HepG2 (cell line): ENCODE measurements around the gene TARBP2. TPM values are rescaled to one million over a fixed set of nuclear protein-coding genes. Genes with fewer than 3 reads are reported as not detected.

Experiments
- HOXA9 ChIP-seq: sonication (generic); formaldehyde crosslinking; IDR thresholded peaks from 2 replicates; pipeline ENCODE4 v1.8.1; 2022; ENCODE audit warnings: missing genetic modification reagents, mild to moderate bottlenecking, moderate library complexity, borderline replicate concordance
- KMT2A ChIP-seq: sonication (generic); formaldehyde crosslinking; IDR thresholded peaks from 2 replicates; pipeline ENCODE4 v1.4.0; 2020; ENCODE audit warnings: missing genetic modification reagents
- MAZ ChIP-seq, 2 experiments: sonication (generic) in 1 of 2; formaldehyde crosslinking in 1 of 2; IDR thresholded peaks; 2 replicates each; pipeline versions ENCODE4 v1.5.0 to v1.6.1; 2012 to 2020; ENCODE audit warnings: low read depth in 2 of 2, mild to moderate bottlenecking in 2 of 2, borderline replicate concordance in 1 of 2, improper control_type of control experiment in 1 of 2, low read length in 1 of 2, missing genetic modification reagents in 1 of 2, moderate library complexity in 1 of 2
- MTA1 ChIP-seq: sonication (generic); formaldehyde crosslinking; IDR thresholded peaks from 2 replicates; pipeline ENCODE4 v1.4.0; 2020; ENCODE audit warnings: missing genetic modification reagents, mild to moderate bottlenecking, borderline replicate concordance
- RORA ChIP-seq: sonication (generic); formaldehyde crosslinking; IDR thresholded peaks from 2 replicates; pipeline ENCODE4 v1.5.0; 2020; ENCODE audit warnings: mild to moderate bottlenecking, missing genetic modification reagents, moderate library complexity
- SCMH1 ChIP-seq: sonication (generic); formaldehyde crosslinking; IDR thresholded peaks from 2 replicates; pipeline ENCODE4 v1.9.0; 2021; ENCODE audit warnings: missing genetic modification reagents, mild to moderate bottlenecking, borderline replicate concordance
- TCF12 ChIP-seq, 2 experiments: fragments of 450-650 bp in 1 of 2; sonication (generic) in 1 of 2; formaldehyde crosslinking in 1 of 2; IDR thresholded peaks; 2 replicates each; pipeline versions ENCODE4 v1.6.1 to v1.8.0; 2017 to 2022; ENCODE audit warnings: antibody characterized with exemption in 1 of 2, mild to moderate bottlenecking in 1 of 2, missing genetic modification reagents in 1 of 2, moderate library complexity in 1 of 2
- TEAD3 ChIP-seq: optimal IDR thresholded peaks from 2 replicates; pipeline ENCODE3; 2016; ENCODE audit warnings: borderline replicate concordance
- THYN1 ChIP-seq: sonication (generic); formaldehyde crosslinking; IDR thresholded peaks from 2 replicates; pipeline ENCODE4 v1.8.1; 2023; ENCODE audit warnings: low read depth, mild to moderate bottlenecking, moderate library complexity, missing genetic modification reagents, borderline replicate concordance
- ZFP1 ChIP-seq: IDR thresholded peaks from 2 replicates; pipeline ENCODE4 v1.6.1; 2016
- ZNF224 ChIP-seq: sonication (generic); formaldehyde crosslinking; IDR thresholded peaks from 2 replicates; pipeline ENCODE4 v1.5.0; 2020; ENCODE audit warnings: mild to moderate bottlenecking, missing genetic modification reagents
- ZNF337 ChIP-seq: sonication (generic); formaldehyde crosslinking; IDR thresholded peaks from 2 replicates; pipeline ENCODE4 v1.5.1; 2020; ENCODE audit warnings: missing genetic modification reagents, low read depth, mild to moderate bottlenecking, borderline replicate concordance
- ZNF33A ChIP-seq: sonication (generic); formaldehyde crosslinking; IDR thresholded peaks from 2 replicates; pipeline ENCODE4 v1.5.1; 2020; ENCODE audit warnings: missing genetic modification reagents, mild to moderate bottlenecking, moderate library complexity, borderline replicate concordance
- ZNF644 ChIP-seq: IDR thresholded peaks from 2 replicates; pipeline ENCODE4 v1.6.1; 2016; ENCODE audit warnings: low read depth
- ZNF678 ChIP-seq: sonication (generic); formaldehyde crosslinking; IDR thresholded peaks from 2 replicates; pipeline ENCODE4 v1.4.0; 2020; ENCODE audit warnings: mild to moderate bottlenecking, missing genetic modification reagents
- ZNF850 ChIP-seq: sonication (generic); formaldehyde crosslinking; conservative IDR thresholded peaks from 2 replicates; pipeline ENCODE4 v1.9.0; 2021; ENCODE audit warnings: mild to moderate bottlenecking, missing genetic modification reagents
- ZSCAN25 ChIP-seq: sonication (generic); formaldehyde crosslinking; IDR thresholded peaks from 2 replicates; pipeline ENCODE4 v1.8.0; 2022; ENCODE audit warnings: mild to moderate bottlenecking, missing genetic modification reagents
- ZSCAN31 ChIP-seq: sonication (generic); formaldehyde crosslinking; IDR thresholded peaks from 2 replicates; pipeline ENCODE4 v1.5.0; 2020; ENCODE audit warnings: low read depth, mild to moderate bottlenecking, missing genetic modification reagents
- ZSCAN9 ChIP-seq: IDR thresholded peaks from 2 replicates; pipeline ENCODE4 v1.6.1; 2016; ENCODE audit warnings: borderline replicate concordance
- polyA plus RNA-seq, 8 experiments: library from polyadenylated mRNA; depleted of rRNA in 3 of 8; stranded (reverse) in 7 of 8; unstranded in 1 of 8; fragments of >200 nt; fragmentation: Illumina TruSeq in 4 of 8; extraction: Trizol in 4 of 8; gene quantifications; 2 replicates each; pipeline versions ENCODE4 v1.2.1 to v1.2.3, GENCODE V29; 2011 to 2016; ENCODE audit warnings: low read depth in 4 of 8, missing spikeins in 1 of 8, mixed read lengths in 1 of 8; ENCODE audit not compliant: insufficient read depth in 1 of 8
- total RNA-seq, 5 experiments: library from RNA; depleted of rRNA; stranded (reverse); fragments of >200 nt; fragmentation: Illumina TruSeq; extraction: Trizol; gene quantifications; 2 replicates each; pipeline ENCODE4 v1.2.3, GENCODE V29; 2016; ENCODE audit warnings: low read depth in 1 of 5
- TF ChIP-seq, protein P1 (sequence below): sonication (generic); formaldehyde crosslinking; IDR thresholded peaks from 2 replicates; pipeline ENCODE4 v1.5.1; 2020; ENCODE audit warnings: mild to moderate bottlenecking, moderate library complexity, missing genetic modification reagents
- TF ChIP-seq, protein P2 (sequence below), 2 experiments: IDR thresholded peaks; 2 replicates each; pipeline ENCODE4 v1.6.1; 2011 to 2012; ENCODE audit warnings: low read length in 2 of 2, borderline replicate concordance in 1 of 2, low read depth in 1 of 2, mild to moderate bottlenecking in 1 of 2, moderate library complexity in 1 of 2
- TF ChIP-seq, protein P3 (sequence below): sonication (generic); formaldehyde crosslinking; IDR thresholded peaks from 2 replicates; pipeline ENCODE4 v1.5.1; 2020; ENCODE audit warnings: missing genetic modification reagents, mild to moderate bottlenecking, borderline replicate concordance

TARBP2 gene
- total and polyA plus RNA-seq, 2 of the 13 experiments (the other 11 are each of a cell fraction or from before 2014, with no cell fraction given) = 47.0 to 55.5 TPM

DNA sequence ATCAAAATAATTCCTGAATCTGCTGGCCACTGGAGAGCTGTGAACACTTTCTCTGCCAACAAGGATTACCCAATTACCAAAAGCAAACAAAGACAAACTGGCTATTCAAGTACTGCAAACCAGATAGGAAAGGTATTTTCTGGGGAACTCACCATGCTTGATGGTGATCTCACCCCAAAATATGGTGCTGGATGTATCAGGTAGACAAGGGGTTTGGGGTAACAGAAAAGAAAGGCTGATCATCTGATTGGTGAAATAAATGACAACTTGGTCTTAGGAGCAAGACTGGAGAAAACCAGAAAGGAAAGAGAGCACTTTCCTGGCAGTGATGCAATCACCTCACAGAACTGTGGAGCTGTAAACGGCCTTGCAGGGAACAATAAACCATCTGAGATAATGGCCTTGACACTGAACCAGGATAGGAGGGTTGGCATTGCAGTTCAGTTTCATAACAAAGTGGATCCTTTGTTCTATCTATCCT lies 37.2 kb downstream of the TARBP2 start (continued):
- TF ChIP-seq KMT2A = no peak
- no peak for TF ChIP-seq SCMH1 (CRISPR knock-in tag)
- TF ChIP-seq MTA1 = no peak
- no peak for TF ChIP-seq TCF12 (IDR thresholded peaks at IDR 0.05)
- no peak for TF ChIP-seq TCF12 (CRISPR knock-in tag; IDR thresholded peaks at IDR 0.05)
- TF ChIP-seq MAZ (IDR thresholded peaks at IDR 0.05; ENCODE audit: borderline replicate concordance, low read depth, low read length) = no peak
- TF ChIP-seq MAZ (CRISPR knock-in tag; IDR thresholded peaks at IDR 0.05; ENCODE audit: low read depth) = no peak
- TF ChIP-seq ZNF850 (CRISPR knock-in tag) = no peak
- no peak for TF ChIP-seq HOXA9 (CRISPR knock-in tag)
- TF ChIP-seq, protein P1, sequence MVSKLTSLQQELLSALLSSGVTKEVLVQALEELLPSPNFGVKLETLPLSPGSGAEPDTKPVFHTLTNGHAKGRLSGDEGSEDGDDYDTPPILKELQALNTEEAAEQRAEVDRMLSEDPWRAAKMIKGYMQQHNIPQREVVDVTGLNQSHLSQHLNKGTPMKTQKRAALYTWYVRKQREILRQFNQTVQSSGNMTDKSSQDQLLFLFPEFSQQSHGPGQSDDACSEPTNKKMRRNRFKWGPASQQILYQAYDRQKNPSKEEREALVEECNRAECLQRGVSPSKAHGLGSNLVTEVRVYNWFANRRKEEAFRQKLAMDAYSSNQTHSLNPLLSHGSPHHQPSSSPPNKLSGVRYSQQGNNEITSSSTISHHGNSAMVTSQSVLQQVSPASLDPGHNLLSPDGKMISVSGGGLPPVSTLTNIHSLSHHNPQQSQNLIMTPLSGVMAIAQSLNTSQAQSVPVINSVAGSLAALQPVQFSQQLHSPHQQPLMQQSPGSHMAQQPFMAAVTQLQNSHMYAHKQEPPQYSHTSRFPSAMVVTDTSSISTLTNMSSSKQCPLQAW (CRISPR knock-in tag) = peak; percentile 52; the same call in 1 of the 2 replicates
- no peak; the same call in 1 of the 2 replicates for TF ChIP-seq ZFP1 (CRISPR knock-in tag)
- peak; percentile 26; the same call in 1 of the 2 replicates for TF ChIP-seq ZSCAN31 (CRISPR knock-in tag)
- no peak for TF ChIP-seq ZNF224
- no peak for TF ChIP-seq ZNF337 (CRISPR knock-in tag)
- peak; percentile 67 for TF ChIP-seq ZNF644 (CRISPR knock-in tag)
- TF ChIP-seq ZSCAN9 (CRISPR knock-in tag) = peak; percentile 82
- TF ChIP-seq THYN1 = no peak
- no peak for TF ChIP-seq RORA (CRISPR knock-in tag)
- TF ChIP-seq TEAD3 = peak; percentile 82
- no peak for TF ChIP-seq ZNF33A (CRISPR knock-in tag)
- TF ChIP-seq, protein P2, sequence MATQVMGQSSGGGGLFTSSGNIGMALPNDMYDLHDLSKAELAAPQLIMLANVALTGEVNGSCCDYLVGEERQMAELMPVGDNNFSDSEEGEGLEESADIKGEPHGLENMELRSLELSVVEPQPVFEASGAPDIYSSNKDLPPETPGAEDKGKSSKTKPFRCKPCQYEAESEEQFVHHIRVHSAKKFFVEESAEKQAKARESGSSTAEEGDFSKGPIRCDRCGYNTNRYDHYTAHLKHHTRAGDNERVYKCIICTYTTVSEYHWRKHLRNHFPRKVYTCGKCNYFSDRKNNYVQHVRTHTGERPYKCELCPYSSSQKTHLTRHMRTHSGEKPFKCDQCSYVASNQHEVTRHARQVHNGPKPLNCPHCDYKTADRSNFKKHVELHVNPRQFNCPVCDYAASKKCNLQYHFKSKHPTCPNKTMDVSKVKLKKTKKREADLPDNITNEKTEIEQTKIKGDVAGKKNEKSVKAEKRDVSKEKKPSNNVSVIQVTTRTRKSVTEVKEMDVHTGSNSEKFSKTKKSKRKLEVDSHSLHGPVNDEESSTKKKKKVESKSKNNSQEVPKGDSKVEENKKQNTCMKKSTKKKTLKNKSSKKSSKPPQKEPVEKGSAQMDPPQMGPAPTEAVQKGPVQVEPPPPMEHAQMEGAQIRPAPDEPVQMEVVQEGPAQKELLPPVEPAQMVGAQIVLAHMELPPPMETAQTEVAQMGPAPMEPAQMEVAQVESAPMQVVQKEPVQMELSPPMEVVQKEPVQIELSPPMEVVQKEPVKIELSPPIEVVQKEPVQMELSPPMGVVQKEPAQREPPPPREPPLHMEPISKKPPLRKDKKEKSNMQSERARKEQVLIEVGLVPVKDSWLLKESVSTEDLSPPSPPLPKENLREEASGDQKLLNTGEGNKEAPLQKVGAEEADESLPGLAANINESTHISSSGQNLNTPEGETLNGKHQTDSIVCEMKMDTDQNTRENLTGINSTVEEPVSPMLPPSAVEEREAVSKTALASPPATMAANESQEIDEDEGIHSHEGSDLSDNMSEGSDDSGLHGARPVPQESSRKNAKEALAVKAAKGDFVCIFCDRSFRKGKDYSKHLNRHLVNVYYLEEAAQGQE (IDR thresholded peaks at IDR 0.05; ENCODE audit: borderline replicate concordance in 1 of 2, low read depth in 1 of 2, low read length in 2 of 2) = peak in 1 of 2 experiments; percentile 49; a peak in 1 of 4 replicates
- no peak for TF ChIP-seq ZSCAN25 (CRISPR knock-in tag)
- TF ChIP-seq, protein P3, sequence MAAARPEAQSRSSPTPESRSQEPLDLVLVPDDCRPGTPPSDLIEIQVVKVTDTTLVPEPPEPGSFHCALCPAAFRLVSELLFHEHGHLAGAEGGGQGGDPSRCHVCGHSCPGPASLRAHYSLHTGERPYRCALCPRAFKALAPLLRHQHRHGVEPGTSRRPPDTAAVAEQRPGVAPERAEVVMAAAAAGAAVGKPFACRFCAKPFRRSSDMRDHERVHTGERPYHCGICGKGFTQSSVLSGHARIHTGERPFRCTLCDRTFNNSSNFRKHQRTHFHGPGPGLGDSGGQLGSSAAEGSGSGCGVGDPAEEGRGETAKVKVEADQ (CRISPR knock-in tag) = no peak
- no peak for TF ChIP-seq ZNF678 (CRISPR knock-in tag)
